Medulla oblongata (tissue), 1 donor: ENCODE results near the gene WEE1.
"Not testable (repeated sequence)": the region's sequence is repeated elsewhere in the genome, so short reads cannot be mapped to it uniquely, and the experiment has no call there.

ENCODE experiments used
- DNase-seq: peaks from one replicate; pipeline ENCODE4 v3.0.0-alpha.2; 2015; ENCODE audit errors: extremely low spot score

Gene WEE1

GRCh38 chr11:9596926-9597464 lies 23.5 kb downstream of the WEE1 start:
- DNase-seq: no peak

- no peak for DNase-seq
Measured at GRCh38 chr11:9600166-9600565, 26.7 kb downstream of the WEE1 start.

- DNase-seq: no peak
Measured at GRCh38 chr11:9600644-9601036, 27.2 kb downstream of the WEE1 start.

- DNase-seq: peak; percentile 65
Measured at GRCh38 chr11:9601037-9601875, 27.8 kb downstream of the WEE1 start.

- DNase-seq: no peak
Measured at GRCh38 chr11:9601876-9602199, 28.4 kb downstream of the WEE1 start.

GRCh38 chr11:9603214-9603613 lies 29.7 kb downstream of the WEE1 start:
- not testable (repeated sequence) for DNase-seq

- no peak for DNase-seq
Measured at GRCh38 chr11:9604134-9604533, 30.7 kb downstream of the WEE1 start.

- no peak for DNase-seq
Measured at GRCh38 chr11:9605742-9606141, 32.3 kb downstream of the WEE1 start.

GRCh38 chr11:9606809-9607510 lies 33.5 kb downstream of the WEE1 start:
- no peak for DNase-seq

GRCh38 chr11:9607511-9607899 lies 34.0 kb downstream of the WEE1 start:
- no peak for DNase-seq

GRCh38 chr11:9609002-9609759 lies 35.7 kb downstream of the WEE1 start:
- DNase-seq: no peak

- DNase-seq: no peak
Measured at GRCh38 chr11:9609841-9610240, 36.4 kb downstream of the WEE1 start.

- peak; percentile 98 for DNase-seq
Measured at GRCh38 chr11:9613118-9613829, 39.8 kb downstream of the WEE1 start.

GRCh38 chr11:9613830-9614762 lies 40.6 kb downstream of the WEE1 start:
- DNase-seq: peak; percentile 85

- DNase-seq: peak; percentile 35
Measured at GRCh38 chr11:9615031-9615451, 41.6 kb downstream of the WEE1 start.

GRCh38 chr11:9616042-9616675 lies 42.7 kb downstream of the WEE1 start:
- DNase-seq: no peak

- no peak for DNase-seq
Measured at GRCh38 chr11:9616858-9617257, 43.4 kb downstream of the WEE1 start.

GRCh38 chr11:9617940-9618339 lies 44.5 kb downstream of the WEE1 start:
- no peak for DNase-seq

GRCh38 chr11:9619004-9619403 lies 45.5 kb downstream of the WEE1 start:
- DNase-seq: no peak

- DNase-seq: no peak
Measured at GRCh38 chr11:9619971-9620370, 46.5 kb downstream of the WEE1 start.
